GM21360 (cell line): Measurements from ENCODE around the gene PIP5K1C.

ENCODE experiments used
- ATAC-seq: cut with Tn5 transposase; IDR thresholded peaks from one replicate; pipeline ENCODE4 v1.9.1; 2021; ENCODE audit warnings: mild to moderate bottlenecking, moderate library complexity; ENCODE audit not compliant: unreplicated experiment

Gene PIP5K1C

GRCh38 chr19:3695124-3695733, 5.0 kb downstream of the PIP5K1C start:
- ATAC-seq = no peak

- ATAC-seq = no peak
Measured at GRCh38 chr19:3694361-3695123, 5.7 kb downstream of the PIP5K1C start.

- no peak for ATAC-seq
Measured at GRCh38 chr19:3693025-3693925, 7.0 kb downstream of the PIP5K1C start.

- no peak for ATAC-seq
Measured at GRCh38 chr19:3692141-3693024, 7.9 kb downstream of the PIP5K1C start.

GRCh38 chr19:3691726-3692125, 8.5 kb downstream of the PIP5K1C start:
- ATAC-seq = no peak

- no peak for ATAC-seq
Measured at GRCh38 chr19:3691372-3691716, 8.9 kb downstream of the PIP5K1C start.

- no peak for ATAC-seq
Measured at GRCh38 chr19:3690551-3691371, 9.5 kb downstream of the PIP5K1C start.

GRCh38 chr19:3687774-3688706, 12.2 kb downstream of the PIP5K1C start:
- no peak for ATAC-seq

- no peak for ATAC-seq
Measured at GRCh38 chr19:3687393-3687773, 12.9 kb downstream of the PIP5K1C start.

- no peak for ATAC-seq
Measured at GRCh38 chr19:3684817-3685410, 15.4 kb downstream of the PIP5K1C start.

- no peak for ATAC-seq
Measured at GRCh38 chr19:3684054-3684816, 16.0 kb downstream of the PIP5K1C start.

- no peak for ATAC-seq
Measured at GRCh38 chr19:3683405-3684053, 16.7 kb downstream of the PIP5K1C start.

GRCh38 chr19:3682741-3683404, 17.4 kb downstream of the PIP5K1C start:
- ATAC-seq = no peak

- ATAC-seq = no peak
Measured at GRCh38 chr19:3682286-3682685, 18.0 kb downstream of the PIP5K1C start.

GRCh38 chr19:3680939-3681338, 19.3 kb downstream of the PIP5K1C start:
- ATAC-seq = no peak

- no peak for ATAC-seq
Measured at GRCh38 chr19:3679581-3679980, 20.7 kb downstream of the PIP5K1C start.

- no peak for ATAC-seq
Measured at GRCh38 chr19:3679138-3679537, 21.1 kb downstream of the PIP5K1C start.
